HFF-Myc (cell line): ENCODE data around the gene ACOT12.
"Not testable (repeated sequence)": the region's sequence is repeated elsewhere in the genome, so short reads cannot be mapped to it uniquely, and the experiment has no call there.

ENCODE experiments used
- DNase-seq: peaks from one replicate; pipeline ENCODE4 v3.0.0-alpha.2; 2011; ENCODE audit warnings: low read depth; ENCODE audit errors: extremely low read depth
- H3K4me3 ChIP-seq: replicated peaks from 2 replicates; pipeline ENCODE4 v1.5.1; 2011; ENCODE audit warnings: low read depth, mild to moderate bottlenecking, control low read depth, low read length
- TF ChIP-seq, protein P1 (sequence below): IDR thresholded peaks from 2 replicates; pipeline ENCODE4 v1.5.1; 2012; ENCODE audit warnings: mild to moderate bottlenecking, low read depth, low read length, control low read depth; ENCODE audit errors: missing control alignments

The ACOT12 gene

DNA sequence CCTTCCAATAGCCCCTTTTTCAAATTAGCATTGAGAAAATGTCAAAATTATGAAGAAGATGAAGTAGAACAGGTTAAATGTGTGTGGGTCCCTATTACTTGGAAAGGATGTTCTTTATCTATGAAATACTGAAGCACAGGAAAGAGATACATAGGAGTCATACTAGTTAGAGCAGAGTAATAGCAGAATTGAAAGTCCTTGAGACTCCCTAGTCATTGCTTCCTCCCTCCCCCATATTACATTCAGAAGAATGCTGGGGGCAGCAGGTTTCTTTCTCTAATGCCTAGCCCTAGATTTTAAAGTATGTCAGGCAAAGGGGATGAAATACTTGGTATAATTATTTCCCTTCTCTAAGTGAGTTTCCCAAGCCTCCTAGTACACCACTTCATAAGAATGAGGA, 88.1 kb downstream of the ACOT12 start:
- DNase-seq, result no peak

DNA sequence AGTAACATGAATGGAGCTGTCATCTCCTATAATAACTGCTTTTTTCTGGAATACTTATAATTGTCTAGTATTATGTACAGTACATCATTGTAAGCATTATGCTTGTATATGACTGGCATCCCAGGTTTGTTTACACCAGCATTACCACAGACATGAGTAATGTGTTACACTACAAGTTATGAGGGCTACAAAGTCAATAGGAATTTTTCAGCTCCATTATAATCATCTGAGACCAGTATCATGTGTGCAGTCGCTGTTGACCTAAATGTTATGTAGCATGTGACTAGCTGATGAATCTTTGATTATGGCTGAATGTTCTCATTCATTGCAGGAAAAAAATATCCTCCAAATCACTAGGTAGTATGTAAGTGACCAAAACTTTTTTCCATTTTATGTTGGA, 90.4 kb downstream of the ACOT12 start:
- DNase-seq, result peak; percentile 26
- TF ChIP-seq, protein P1, sequence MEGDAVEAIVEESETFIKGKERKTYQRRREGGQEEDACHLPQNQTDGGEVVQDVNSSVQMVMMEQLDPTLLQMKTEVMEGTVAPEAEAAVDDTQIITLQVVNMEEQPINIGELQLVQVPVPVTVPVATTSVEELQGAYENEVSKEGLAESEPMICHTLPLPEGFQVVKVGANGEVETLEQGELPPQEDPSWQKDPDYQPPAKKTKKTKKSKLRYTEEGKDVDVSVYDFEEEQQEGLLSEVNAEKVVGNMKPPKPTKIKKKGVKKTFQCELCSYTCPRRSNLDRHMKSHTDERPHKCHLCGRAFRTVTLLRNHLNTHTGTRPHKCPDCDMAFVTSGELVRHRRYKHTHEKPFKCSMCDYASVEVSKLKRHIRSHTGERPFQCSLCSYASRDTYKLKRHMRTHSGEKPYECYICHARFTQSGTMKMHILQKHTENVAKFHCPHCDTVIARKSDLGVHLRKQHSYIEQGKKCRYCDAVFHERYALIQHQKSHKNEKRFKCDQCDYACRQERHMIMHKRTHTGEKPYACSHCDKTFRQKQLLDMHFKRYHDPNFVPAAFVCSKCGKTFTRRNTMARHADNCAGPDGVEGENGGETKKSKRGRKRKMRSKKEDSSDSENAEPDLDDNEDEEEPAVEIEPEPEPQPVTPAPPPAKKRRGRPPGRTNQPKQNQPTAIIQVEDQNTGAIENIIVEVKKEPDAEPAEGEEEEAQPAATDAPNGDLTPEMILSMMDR, result no peak
- H3K4me3 ChIP-seq, result no peak overlapping the region

More for the DNA sequence above, 88.1 kb downstream of the ACOT12 start:
- H3K4me3 ChIP-seq, result no peak overlapping the region
- TF ChIP-seq, protein P1, result no peak

DNA sequence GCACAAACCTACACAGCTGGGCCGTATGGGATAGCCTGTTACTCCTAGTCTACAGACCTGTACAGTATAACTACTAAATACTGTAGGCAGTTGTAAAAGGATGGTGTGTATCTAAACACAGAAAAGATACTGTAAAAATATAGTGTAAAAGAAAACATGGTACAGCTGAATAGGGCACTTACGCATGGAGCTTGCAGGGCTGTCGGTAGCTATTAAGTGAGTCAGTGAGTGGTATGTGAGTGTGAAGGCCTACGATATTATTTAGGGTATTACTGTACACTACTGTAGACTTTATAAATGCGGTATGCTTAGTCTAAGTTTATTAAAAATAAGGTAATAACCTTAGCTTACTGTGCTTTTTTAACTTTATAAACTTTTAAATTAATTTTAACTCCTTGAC, 91.3 kb downstream of the ACOT12 start:
- peak overlapping the region; percentile 92 for H3K4me3 ChIP-seq
- no peak for DNase-seq
- TF ChIP-seq, protein P1, result no peak

DNA sequence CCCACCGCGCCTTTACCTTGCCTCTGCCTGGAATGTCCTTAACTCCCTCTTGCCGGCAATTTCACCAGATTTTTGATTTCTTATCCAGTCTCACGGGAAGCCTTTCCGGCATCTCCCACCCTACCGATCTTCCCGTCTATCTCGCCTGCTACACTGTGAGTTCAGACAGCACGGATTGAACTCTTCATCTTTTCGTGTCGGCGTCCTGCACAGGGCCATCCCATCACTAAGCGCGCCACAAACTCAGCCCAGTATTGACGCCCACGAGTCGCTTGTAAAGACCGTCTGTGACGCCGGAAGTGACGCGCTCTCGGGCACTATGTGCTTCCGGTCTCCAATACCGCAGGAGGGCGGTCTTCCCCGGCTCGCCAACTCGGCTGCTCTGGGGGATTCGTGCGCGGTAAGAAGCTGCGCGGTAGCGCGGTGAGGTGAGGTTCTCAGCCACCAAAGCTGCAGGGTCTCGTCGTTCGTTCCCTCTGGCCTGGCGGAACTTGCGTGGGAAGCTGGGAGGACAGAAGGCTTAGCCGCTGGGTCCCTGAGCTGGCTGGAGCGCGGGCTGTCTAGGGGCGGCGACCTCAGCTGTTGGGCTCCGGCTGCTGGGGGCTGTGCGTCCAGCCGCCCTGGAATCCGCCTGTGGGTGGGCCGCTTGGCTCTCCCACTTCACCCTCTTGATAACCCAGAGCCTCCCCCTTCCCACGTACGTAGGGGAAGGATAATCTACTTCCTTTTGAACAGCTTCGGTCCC, 92.5 kb downstream of the ACOT12 start, which contains the start of gene ZCCHC9:
Gene ZCCHC9 (plus strand): TSS at position 317 of the 745 bp plus-strand sequence. CDS start 3,171 bp downstream, outside the sequence.
- TF ChIP-seq, protein P1, result peak; percentile 16
- DNase-seq, result peak; percentile 87
- H3K4me3 ChIP-seq, result peak within 1 kb of the TSS; percentile 92

DNA sequence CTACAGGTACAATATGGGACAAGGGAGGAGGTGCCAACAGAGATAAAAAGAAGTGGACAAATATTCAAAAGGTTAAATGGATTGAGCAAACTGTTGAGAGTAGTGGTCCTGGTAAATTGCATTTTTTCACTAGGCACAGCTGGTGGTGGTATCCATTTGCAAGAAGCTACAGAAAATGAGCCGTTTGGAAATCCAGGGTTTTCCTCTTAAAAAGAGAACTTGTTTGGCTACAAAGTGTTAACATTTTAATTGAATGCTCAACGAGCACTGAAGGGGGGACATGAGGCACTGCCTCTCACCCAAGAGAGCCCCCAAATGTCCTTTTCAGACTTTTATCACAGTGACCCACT, 93.0 kb downstream of the ACOT12 start:
- TF ChIP-seq, protein P1, result no peak
- H3K4me3 ChIP-seq, result peak overlapping the region; percentile 92

DNA sequence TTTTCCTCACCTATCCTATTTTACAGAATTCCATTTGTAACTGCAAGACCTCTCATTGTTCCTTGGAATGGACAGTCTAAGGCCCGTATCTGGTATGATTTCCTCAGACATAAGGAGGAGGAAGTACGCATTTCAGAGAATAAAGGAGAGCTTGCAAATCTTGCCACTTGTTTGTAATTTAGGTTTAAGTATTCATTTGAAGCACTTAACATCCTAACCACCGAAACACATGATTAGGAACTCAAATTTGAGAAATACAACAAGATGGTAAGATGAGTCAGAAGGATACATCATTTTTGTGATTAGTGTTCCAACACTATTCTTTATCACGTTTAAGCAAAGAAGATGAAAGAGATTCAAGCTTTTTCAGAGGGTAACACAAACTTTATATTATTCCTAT, 96.4 kb downstream of the ACOT12 start:
- no peak for DNase-seq
- no peak overlapping the region for H3K4me3 ChIP-seq
- TF ChIP-seq, protein P1, result no peak

More for the DNA sequence above, 93.0 kb downstream of the ACOT12 start:
- DNase-seq, result no peak

DNA sequence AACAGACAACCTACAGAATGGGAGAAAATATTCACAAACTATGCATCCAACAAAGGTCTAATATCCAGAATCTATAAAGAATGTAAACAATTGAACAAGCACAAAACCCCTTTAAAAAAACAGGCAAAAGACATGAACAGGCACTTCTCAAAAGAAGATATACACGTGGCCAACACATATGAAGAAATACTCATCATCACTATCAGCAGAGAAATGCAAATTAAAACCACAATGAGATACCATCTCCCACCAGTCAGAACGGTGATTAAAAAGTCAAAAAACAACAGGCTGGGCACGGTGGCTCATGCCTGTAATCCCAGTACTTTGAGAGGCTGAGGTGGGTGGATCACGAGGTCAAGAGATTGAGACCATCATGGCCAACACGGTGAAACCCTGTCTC, 99.9 kb downstream of the ACOT12 start:
- H3K4me3 ChIP-seq, DNase-seq: not testable (repeated sequence)
